Stimulated activated CD4-positive, alpha-beta T cell treated with anti-CD3 and anti-CD28 coated beads, Interleukin-1b, Interleukin-23, amount 100 ng/mL, for 24 hours (primary cell): ENCODE data around the gene SPEM3.
A peak's percentile ranks its signal among the peaks of the same experiment; 100 is the strongest.

Experiments used
- DNase-seq, 4 experiments: peaks; one replicate each; pipeline ENCODE4 v3.0.0-alpha.2; 2020; ENCODE audit warnings: low read depth in 4 of 4, low spot score in 1 of 4

The SPEM3 gene

GRCh38 chr17:7419819-7420610, 8.6 kb upstream of the SPEM3 start, which contains the start of gene SPEM1:
TSS of gene SPEM1 (plus strand) at chr17:7420324. CDS start at chr17:7420385, 61 bp downstream.
- DNase-seq = no peak

DNA sequence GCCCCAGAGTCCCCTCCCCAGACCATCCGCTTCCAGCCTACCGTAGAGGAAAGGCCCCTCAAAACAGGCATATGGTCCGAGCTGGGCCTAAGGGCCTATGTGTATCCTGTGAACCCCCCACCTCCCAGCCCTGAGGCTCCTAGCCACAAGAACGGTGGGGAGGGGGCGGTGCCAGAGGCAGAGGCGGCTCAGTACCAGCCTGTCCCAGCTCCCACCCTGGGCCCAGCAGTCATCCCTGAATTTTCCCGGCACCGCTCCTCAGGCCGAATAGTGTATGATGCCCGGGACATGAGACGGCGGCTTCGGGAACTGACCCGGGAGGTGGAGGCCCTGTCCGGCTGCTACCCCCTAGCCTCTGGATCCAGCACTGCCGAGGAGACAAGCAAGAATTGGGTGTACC, 7.5 kb upstream of the SPEM3 start:
- no peak for DNase-seq

GRCh38 chr17:7423679-7424078, 5.0 kb upstream of the SPEM3 start:
- DNase-seq = no peak

DNA sequence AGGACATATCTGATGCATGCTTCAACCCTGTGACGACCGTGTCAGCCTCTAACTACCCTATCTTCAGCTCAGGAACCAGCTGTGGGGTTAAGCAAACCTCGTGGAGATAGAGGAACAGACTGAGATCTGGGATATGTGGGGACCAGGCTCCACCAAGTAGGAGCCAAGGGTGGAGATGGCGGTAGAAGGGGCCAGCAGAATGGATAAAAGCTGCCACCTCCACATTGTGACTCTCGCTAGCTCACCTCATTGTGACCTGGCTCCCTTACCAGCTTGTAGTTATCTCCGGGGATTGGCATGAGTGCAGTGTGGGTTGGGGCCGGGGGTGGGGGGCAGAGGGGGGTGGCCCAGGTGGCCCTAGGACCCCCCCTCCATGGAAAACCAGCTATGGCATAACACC, 3.3 kb upstream of the SPEM3 start, which contains the start of gene SPEM2:
TSS of gene SPEM2 (plus strand) at position 301 of the 400 bp plus-strand sequence. CDS start at position 374, 73 bp downstream.
- no peak for DNase-seq

DNA sequence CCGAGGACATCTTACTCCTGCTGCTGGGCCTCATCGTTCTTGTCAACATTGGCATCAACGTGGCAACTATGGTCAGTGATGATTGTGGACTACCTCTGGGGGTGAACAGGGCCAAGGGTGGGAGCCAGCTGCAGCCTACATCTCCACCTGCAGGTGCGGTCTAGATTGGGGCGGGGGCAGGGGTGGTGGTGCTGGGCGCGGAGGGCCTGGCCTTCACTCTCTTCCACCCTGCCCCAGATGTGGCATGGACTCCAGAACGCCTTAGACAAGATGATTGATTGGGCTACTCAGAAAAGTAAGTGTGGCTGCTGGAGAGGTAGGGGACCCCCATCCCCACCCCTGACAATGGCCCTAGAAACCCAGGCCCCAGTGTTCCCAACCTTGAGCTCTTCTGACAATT, 2.9 kb upstream of the SPEM3 start:
- DNase-seq = no peak

- DNase-seq = no peak
Observed at GRCh38 chr17:7426203-7426863, 2.3 kb upstream of the SPEM3 start.

DNA sequence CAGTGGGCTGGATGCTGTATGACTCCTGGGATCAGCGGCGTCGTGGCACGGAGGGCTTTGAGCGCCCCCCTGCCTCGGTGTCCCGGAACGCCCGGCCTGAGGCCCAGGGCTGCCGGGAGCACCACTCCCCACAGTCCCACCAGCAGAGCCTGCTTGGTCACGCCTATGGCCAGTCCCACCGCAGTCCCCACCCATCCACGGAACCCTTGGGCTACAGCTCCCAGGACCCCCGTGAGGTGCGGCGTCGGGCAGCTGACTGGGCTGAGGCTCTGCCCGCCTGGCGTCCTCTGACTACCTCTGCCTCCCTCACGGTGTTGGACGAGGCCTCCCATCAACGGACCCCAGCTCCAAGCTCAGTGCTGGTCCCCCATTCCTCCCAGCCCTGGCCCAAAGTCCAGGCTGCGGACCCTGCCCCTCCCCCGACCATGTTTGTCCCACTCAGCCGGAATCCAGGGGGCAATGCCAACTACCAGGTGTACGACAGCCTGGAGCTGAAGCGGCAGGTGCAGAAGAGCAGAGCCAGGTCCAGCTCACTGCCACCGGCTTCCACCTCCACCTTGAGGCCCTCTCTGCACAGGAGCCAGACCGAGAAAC, 1.7 kb upstream of the SPEM3 start:
- DNase-seq = no peak

GRCh38 chr17:7427549-7427948, 1.1 kb upstream of the SPEM3 start:
- DNase-seq = no peak

DNA sequence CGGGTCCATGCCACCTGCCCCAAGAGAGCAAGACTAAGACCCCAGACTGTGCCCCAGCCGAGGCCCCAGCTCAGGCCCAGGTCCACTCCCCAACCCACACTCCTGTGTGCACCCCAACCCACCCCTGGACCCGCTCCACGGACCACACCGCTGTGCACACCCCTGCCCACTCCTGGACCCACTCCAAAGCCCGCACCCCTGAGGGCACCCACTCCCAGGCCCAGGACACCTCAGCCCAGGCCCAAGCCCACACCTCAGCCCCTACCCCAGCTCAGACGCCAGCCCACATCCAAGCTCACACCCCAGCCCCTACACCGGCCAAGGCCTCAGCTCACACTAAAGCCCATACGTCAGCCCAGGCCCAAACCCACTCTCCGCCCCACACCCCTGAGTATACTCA, 1.1 kb downstream of the SPEM3 start:
- DNase-seq = no peak

GRCh38 chr17:7431231-7431630, 2.6 kb downstream of the SPEM3 start:
- no peak for DNase-seq

GRCh38 chr17:7432296-7432695, 3.6 kb downstream of the SPEM3 start:
- no peak for DNase-seq

DNA sequence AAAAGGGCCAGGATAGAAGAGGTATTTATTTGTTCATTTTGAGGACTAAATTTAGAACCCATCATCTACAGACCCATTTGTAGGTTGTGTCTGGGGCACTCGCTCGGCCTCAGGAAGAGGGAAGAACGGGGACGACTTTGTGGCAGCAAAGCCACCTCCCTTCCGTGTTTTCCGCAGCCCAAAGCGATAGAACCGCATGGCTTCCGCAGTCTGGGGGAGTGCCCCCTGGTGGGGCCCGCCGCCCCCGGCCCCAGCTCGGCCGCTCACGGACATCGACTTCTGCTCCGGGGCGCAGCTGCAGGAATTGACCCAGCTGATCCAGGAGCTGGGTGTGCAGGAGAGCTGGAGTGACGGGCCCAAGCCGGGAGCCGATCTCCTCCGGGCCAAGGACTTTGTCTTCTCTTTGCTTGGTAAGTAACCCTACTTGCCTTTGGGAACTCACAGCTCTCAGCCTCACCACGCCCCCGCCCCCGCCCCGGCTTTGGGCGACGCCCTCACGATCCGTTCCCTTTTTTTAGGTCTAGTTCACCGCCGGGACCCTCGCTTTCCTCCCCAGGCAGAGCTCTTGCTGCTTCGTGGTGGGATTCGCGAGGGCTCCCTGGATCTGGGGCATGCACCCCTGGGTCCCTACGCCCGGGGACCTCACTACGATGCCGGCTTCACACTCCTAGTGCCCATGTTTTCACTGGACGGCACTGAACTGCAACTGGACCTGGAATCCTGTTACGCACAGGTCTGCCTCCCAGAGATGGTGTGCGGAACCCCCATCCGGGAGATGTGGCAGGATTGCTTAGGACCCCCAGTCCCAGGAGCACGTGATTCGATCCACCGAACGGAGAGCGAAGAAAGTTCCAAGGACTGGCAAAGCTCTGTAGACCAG, 7.3 kb downstream of the SPEM3 start:
- peak in 2 of 4 experiments; percentile 32 to 48 for DNase-seq

DNA sequence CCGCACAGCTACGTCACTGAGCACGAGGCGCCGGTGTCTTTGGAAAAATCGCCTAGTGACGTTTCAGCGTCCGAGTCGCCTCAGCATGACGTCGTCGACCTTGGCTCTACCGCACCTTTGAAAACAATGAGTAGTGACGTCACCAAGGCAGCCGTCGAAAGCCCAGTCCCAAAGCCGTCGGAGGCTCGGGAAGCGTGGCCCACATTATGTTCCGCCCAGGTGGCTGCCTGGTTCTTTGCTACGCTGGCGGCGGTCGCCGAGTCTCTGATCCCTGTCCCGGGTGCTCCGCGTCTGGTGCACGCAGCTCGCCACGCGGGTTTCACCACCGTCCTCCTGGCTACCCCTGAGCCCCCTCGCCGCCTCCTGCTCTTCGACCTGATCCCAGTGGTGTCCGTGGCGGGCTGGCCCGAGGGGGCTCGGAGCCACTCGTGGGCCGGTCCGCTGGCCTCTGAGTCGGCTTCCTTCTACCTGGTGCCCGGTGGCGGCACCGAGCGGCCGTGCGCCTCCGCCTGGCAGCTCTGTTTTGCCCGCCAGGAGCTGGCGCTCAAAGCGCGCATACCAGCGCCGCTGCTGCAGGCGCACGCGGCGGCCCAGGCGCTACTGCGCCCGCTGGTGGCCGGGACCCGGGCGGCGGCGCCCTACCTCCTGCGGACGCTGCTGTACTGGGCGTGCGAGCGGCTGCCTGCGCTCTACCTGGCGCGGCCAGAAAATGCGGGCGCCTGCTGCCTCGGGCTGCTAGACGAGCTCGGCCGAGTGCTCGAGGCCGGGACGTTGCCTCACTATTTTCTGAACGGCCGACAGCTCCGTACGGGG, 8.1 kb downstream of the SPEM3 start:
- DNase-seq = peak; percentile 42 to 76 (median 56)

DNA sequence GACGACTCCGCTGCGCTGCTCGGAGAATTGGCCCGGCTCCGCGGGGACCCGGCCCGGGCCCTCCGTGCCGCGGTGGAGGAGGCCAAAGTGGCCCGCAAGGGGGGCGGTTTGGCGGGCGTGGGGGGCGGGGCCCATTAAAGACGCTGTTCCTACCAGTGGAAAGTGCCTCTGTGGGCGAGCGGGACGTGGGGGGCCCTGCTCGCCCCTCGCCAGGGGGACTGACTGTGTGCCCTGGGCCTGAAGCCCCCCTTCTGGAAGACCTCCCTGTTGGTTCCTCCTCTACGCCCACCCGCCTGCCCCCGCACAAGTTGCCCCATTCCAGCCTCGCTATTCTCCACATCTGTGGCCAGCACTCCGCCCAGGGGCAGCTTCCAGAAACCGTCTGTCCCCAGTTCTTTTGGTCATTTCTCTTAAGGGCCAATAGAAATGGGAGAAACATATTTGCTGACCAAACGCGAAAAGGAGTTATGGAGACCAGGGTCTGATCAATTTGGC, 8.8 kb downstream of the SPEM3 start:
- DNase-seq = no peak

DNA sequence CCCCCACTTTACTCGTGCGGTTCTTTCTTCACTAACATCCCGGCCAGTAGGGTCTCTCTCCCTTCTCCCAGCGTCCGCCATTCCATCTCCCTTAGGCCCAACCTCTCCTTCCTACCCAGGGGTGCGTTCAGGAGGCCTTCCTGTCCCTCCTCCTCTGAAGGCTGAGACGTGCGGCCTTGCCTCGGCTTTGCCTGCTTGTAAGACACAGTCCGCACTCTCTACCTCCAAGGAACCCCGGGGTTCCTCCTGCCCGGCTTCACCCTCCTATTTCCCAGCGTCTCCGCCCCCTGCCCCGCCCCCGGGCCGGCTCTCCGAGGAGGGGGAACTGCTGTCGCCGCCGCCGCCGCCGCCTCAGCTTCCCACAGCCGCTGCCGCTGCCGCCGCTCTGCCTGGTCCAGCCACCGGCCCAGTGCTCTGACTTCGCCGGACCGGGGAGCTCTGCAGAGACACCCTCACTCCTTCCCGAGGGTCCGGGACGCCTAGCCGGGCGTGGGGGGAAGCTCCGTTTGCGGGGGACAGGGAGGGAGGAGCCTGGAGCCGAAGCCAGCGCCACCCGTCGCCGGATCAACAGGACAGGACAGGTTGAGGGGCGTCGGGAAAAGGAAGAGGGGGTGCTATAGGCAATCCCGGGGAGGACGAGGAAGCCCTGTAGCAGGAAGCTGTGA, 9.4 kb downstream of the SPEM3 start:
- peak in 3 of 4 experiments; percentile 37 to 73 (median 49) for DNase-seq

DNA sequence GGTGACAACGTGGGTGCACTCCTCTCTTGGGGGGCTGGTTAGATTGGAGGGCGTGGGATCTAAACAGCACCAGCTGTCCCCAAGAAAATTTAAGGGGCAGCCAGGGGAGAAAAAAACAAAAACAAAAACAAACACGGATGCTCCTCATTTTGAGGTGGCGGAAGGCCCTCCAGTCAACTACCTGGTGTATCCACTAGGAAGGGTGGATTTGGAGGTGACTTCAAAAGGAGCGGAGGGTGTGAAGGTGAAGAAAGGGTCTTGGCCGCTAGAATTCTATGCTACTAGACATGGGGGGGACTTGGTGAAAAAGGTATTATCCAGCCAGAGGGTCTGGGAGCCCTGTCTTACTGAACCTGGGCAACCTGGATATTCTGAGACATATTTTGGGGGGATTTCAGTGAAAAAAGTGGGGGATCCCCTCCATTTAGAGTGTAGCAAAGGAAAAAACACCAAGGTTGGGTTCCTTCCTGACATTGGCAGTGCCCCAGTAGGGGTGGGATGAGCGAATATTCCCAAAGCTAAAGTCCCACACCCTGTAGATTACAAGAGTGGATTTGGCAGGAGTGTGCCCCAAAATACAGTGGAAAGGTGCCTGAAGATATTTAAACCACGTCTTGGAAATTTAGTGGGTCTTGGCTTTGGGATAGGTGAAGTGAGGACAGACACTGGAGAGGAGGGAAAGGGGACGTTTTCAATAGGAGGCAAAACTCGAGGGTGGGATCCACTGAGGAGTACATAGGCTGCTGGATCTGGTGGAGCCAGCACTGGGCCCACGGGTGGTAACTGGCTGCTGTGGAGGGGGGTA, 10.2 kb downstream of the SPEM3 start:
- DNase-seq = no peak

DNA sequence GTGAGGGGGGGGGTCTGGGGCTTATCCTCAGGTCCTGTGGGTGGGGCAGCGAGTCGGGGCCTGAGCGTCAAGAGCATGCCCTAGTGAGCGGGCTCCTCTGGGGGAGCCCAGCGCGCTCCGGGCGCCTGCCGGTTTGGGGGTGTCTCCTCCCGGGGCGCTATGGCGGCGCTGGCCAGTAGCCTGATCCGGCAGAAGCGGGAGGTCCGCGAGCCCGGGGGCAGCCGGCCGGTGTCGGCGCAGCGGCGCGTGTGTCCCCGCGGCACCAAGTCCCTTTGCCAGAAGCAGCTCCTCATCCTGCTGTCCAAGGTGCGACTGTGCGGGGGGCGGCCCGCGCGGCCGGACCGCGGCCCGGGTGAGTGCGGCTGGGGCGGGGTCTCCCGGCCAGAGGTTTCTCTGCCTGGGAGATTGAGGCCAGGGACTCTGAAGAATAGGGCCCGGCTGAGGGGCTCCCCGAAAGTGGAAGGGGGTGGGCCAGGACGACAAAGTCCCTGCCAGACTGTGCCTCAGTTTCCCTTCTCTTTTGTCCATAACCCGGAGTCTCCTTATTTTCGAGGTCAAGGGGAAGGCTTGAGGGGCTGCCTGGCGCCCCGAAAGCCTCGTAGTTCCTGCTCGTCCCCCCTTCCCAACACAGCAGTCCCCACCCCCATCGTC, 10.9 kb downstream of the SPEM3 start, which contains the start of gene FGF11:
TSS of gene FGF11 (plus strand) at position 51 of the 651 bp plus-strand sequence. CDS start at position 160, 109 bp downstream.
- DNase-seq = no peak
